Mucosa of rectum (tissue), 2 donors: ENCODE results near the gene JAG2.
A peak's percentile ranks its signal among the peaks of the same experiment; 100 is the strongest.

Experiments used
- H3K27ac ChIP-seq, 2 donors: one replicate each; pipeline ENCODE4 v1.7.0; 2013; ENCODE audit warnings: inconsistent platforms in 2 of 2, low read depth in 2 of 2, low read length in 2 of 2
- H3K27me3 ChIP-seq, 2 donors: one replicate each; pipeline ENCODE4 v1.7.0; 2013; ENCODE audit warnings: low read length in 2 of 2; ENCODE audit not compliant: control insufficient read depth in 2 of 2, insufficient read depth in 2 of 2
- H3K36me3 ChIP-seq, 2 donors: one replicate each; pipeline ENCODE4 v1.7.0; 2013; ENCODE audit warnings: low read length in 2 of 2; ENCODE audit not compliant: control insufficient read depth in 2 of 2, insufficient read depth in 2 of 2
- H3K4me1 ChIP-seq, 2 donors: one replicate each; pipeline ENCODE4 v1.7.0; 2013; ENCODE audit warnings: low read length in 2 of 2, mild to moderate bottlenecking in 1 of 2; ENCODE audit not compliant: control insufficient read depth in 2 of 2, insufficient read depth in 2 of 2
- H3K4me3 ChIP-seq, 2 donors: one replicate each; pipeline ENCODE4 v1.7.0; 2013; ENCODE audit warnings: low read length in 2 of 2
- H3K9ac ChIP-seq, 2 donors: one replicate each; pipeline ENCODE4 v1.7.0; 2013; ENCODE audit warnings: low read length in 2 of 2, low read depth in 1 of 2, mild to moderate bottlenecking in 1 of 2
- H3K9me3 ChIP-seq, 2 donors: one replicate each; pipeline ENCODE4 v1.7.0; 2013; ENCODE audit warnings: low read length in 2 of 2; ENCODE audit not compliant: control insufficient read depth in 2 of 2
- donor health status: healthy.
- donor health status: Normal muscosa, but diverticular disease.

The JAG2 gene

GRCh38 chr14:105204206-105204930, 35.8 kb upstream of the JAG2 start:
- Histone ChIP-seq H3K36me3 (no peaks in the 10 kb centered on the region), H3K9ac (no peak overlapping the region), H3K27ac (no peak overlapping the region), H3K4me3 (no peak overlapping the region), H3K27me3 (peaks cover 17 to 19% of the 10 kb centered on the region in 2 donors), H3K9me3 (no peaks in the 10 kb centered on the region), H3K4me1 (peaks cover 11 to 16% of the 10 kb centered on the region in 2 donors)

GRCh38 chr14:105203701-105204100, 35.1 kb upstream of the JAG2 start:
- Histone ChIP-seq H3K4me1 (peaks cover 11 to 16% of the 10 kb centered on the region in 2 donors), H3K27me3 (peaks cover 18 to 19% of the 10 kb centered on the region in 2 donors)

GRCh38 chr14:105203057-105203531, 34.5 kb upstream of the JAG2 start:
- Histone ChIP-seq H3K9ac (no peak overlapping the region), H3K9me3 (no peaks in the 10 kb centered on the region), H3K4me1 (peaks cover 11 to 16% of the 10 kb centered on the region in 2 donors), H3K36me3 (no peaks in the 10 kb centered on the region), H3K4me3 (no peak overlapping the region), H3K27me3 (peaks cover 19 to 20% of the 10 kb centered on the region in 2 donors), H3K27ac (no peak overlapping the region)

More at GRCh38 chr14:105203701-105204100, 35.1 kb upstream of the JAG2 start:
- H3K36me3 ChIP-seq = no peaks in the 10 kb centered on the region
- no peak overlapping the region for H3K27ac ChIP-seq
- H3K4me3 ChIP-seq = no peak overlapping the region
- H3K9me3 ChIP-seq = no peaks in the 10 kb centered on the region
- H3K9ac ChIP-seq = no peak overlapping the region

- Histone ChIP-seq H3K27ac (no peak overlapping the region), H3K27me3 (peaks cover 26% of the 10 kb centered on the region in 2 donors), H3K36me3 (no peaks in the 10 kb centered on the region), H3K4me3 (no peak overlapping the region), H3K4me1 (peaks cover 11 to 16% of the 10 kb centered on the region in 2 donors), H3K9me3 (no peaks in the 10 kb centered on the region), H3K9ac (no peak overlapping the region)
Measured at GRCh38 chr14:105201925-105202513, 33.4 kb upstream of the JAG2 start.

GRCh38 chr14:105201156-105201924, 32.8 kb upstream of the JAG2 start:
- no peak overlapping the region for H3K27ac ChIP-seq
- H3K4me1 ChIP-seq = peaks cover 11 to 16% of the 10 kb centered on the region in 2 donors
- H3K9ac ChIP-seq = no peak overlapping the region
- peaks cover 26% of the 10 kb centered on the region in 2 donors for H3K27me3 ChIP-seq
- no peak overlapping the region for H3K4me3 ChIP-seq
- H3K9me3 ChIP-seq = no peaks in the 10 kb centered on the region
- no peaks in the 10 kb centered on the region for H3K36me3 ChIP-seq

GRCh38 chr14:105200641-105201040, 32.1 kb upstream of the JAG2 start:
- no peaks in the 10 kb centered on the region for H3K9me3 ChIP-seq
- no peak overlapping the region for H3K9ac ChIP-seq
- H3K4me1 ChIP-seq = peaks cover 11 to 16% of the 10 kb centered on the region in 2 donors
- no peaks in the 10 kb centered on the region for H3K36me3 ChIP-seq
- H3K4me3 ChIP-seq = no peak overlapping the region
- no peak overlapping the region for H3K27ac ChIP-seq
- peaks cover 27 to 33% of the 10 kb centered on the region in 2 donors for H3K27me3 ChIP-seq

GRCh38 chr14:105200074-105200473, 31.5 kb upstream of the JAG2 start:
- no peak overlapping the region for H3K9ac ChIP-seq
- no peaks in the 10 kb centered on the region for H3K36me3 ChIP-seq
- H3K27me3 ChIP-seq = peaks cover 31 to 38% of the 10 kb centered on the region in 2 donors
- no peak overlapping the region for H3K27ac ChIP-seq
- H3K4me1 ChIP-seq = peaks cover 9 to 11% of the 10 kb centered on the region in 2 donors
- H3K9me3 ChIP-seq = no peaks in the 10 kb centered on the region
- no peak overlapping the region for H3K4me3 ChIP-seq

GRCh38 chr14:105199093-105199492, 30.5 kb upstream of the JAG2 start:
- Histone ChIP-seq H3K9ac (no peak overlapping the region), H3K4me3 (no peak overlapping the region), H3K36me3 (no peaks in the 10 kb centered on the region), H3K9me3 (no peaks in the 10 kb centered on the region), H3K27me3 (peaks cover 37 to 42% of the 10 kb centered on the region in 2 donors), H3K27ac (peak overlapping the region in 1 of 2 donors; percentile 16), H3K4me1 (peaks cover 0 to 2% of the 10 kb centered on the region in 2 donors)

- Histone ChIP-seq H3K4me1 (peaks cover 0 to 2% of the 10 kb centered on the region in 2 donors), H3K27ac (peak overlapping the region in 1 of 2 donors; percentile 16), H3K9ac (no peak overlapping the region), H3K4me3 (no peak overlapping the region), H3K36me3 (no peaks in the 10 kb centered on the region), H3K9me3 (no peaks in the 10 kb centered on the region), H3K27me3 (peaks cover 40 to 42% of the 10 kb centered on the region in 2 donors)
Measured at GRCh38 chr14:105198588-105198987, 30.0 kb upstream of the JAG2 start.

- peaks cover 37 to 39% of the 10 kb centered on the region in 2 donors for H3K27me3 ChIP-seq
- H3K27ac ChIP-seq = no peak overlapping the region
- H3K4me1 ChIP-seq = no peaks in the 10 kb centered on the region
- H3K9ac ChIP-seq = no peak overlapping the region
- H3K36me3 ChIP-seq = no peaks in the 10 kb centered on the region
- H3K9me3 ChIP-seq = no peaks in the 10 kb centered on the region
- H3K4me3 ChIP-seq = no peak overlapping the region
Measured at GRCh38 chr14:105197211-105197641, 28.6 kb upstream of the JAG2 start.
